BJ (cell line): ENCODE measurements around the gene SLC16A7. TPM values are rescaled to one million over a fixed set of nuclear protein-coding genes. Genes with fewer than 3 reads are reported as not detected.

Experiments
- CTCF ChIA-PET: fragments of 350-600 bp; formaldehyde crosslinking; extraction: SDS; loops from one replicate; lab custom pipeline; 2021; ENCODE audit warnings: antibody characterized with exemption, inconsistent platforms; lab: Yijun Ruan, JAX
- POLR2A ChIA-PET: fragments of 300-600 bp; sonication (Branson Sonifier 250); formaldehyde crosslinking; extraction: SDS; loops from one replicate; lab custom pipeline; 2021; ENCODE audit warnings: antibody characterized with exemption; lab: Charles Lee
- DNase-seq: peaks from one replicate; pipeline ENCODE4 v3.0.0-alpha.2; 2011; ENCODE audit warnings: low read depth
- H3K27me3 ChIP-seq: 2 replicates; pipeline ENCODE4 v1.6.0; 2011; ENCODE audit warnings: low read length; ENCODE audit not compliant: control insufficient read depth, insufficient read depth
- H3K36me3 ChIP-seq: 2 replicates; pipeline ENCODE4 v1.5.1; 2011; ENCODE audit warnings: low read length; ENCODE audit not compliant: control insufficient read depth, insufficient read depth
- H3K4me3 ChIP-seq: 2 replicates; pipeline ENCODE4 v1.5.1; 2011; ENCODE audit warnings: low read depth, mild to moderate bottlenecking, control low read depth, low read length
- polyA plus RNA-seq: library from polyadenylated mRNA; depleted of rRNA; stranded (reverse); fragments of >200 nt; gene quantifications from 2 replicates; pipeline ENCODE4 v1.2.3, GENCODE V29; 2011
- TF ChIP-seq, protein P1 (sequence below): IDR thresholded peaks from 2 replicates; pipeline ENCODE4 v1.5.1; 2011; ENCODE audit warnings: low read depth, mild to moderate bottlenecking, control low read depth, inconsistent platforms, low read length, moderate library complexity; ENCODE audit not compliant: insufficient read depth

Gene SLC16A7
- polyA plus RNA-seq, 1 experiment: 23.0 TPM

DNA sequence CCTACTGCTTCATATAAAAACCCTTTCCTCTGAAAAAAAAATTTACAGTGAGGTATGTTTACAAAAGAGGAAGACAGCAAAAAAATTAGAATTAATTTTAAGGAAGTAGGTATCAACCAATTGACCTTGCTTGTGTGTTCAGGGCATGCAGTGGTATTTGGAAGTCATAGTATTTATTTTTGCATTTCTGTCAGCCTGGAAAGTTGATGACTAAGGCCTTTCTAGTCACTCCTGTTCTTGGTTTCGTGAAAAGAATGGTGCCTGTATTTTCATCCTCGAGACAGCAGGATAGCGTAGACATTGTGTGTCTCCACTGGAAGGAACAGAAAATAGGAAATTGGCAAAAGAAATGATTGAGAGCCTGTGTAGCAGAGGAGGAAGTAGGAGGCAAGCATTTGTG is 24.5 kb downstream of the SLC16A7 start:
- POLR2A ChIA-PET: no interaction called here
- Histone ChIP-seq H3K4me3 (no peak overlapping the region), H3K27me3 (no peaks in the 10 kb centered on the region), H3K36me3 (no peaks in the 10 kb centered on the region)
- CTCF ChIA-PET: no interaction called here
- no peak for DNase-seq
- TF ChIP-seq, protein P1, sequence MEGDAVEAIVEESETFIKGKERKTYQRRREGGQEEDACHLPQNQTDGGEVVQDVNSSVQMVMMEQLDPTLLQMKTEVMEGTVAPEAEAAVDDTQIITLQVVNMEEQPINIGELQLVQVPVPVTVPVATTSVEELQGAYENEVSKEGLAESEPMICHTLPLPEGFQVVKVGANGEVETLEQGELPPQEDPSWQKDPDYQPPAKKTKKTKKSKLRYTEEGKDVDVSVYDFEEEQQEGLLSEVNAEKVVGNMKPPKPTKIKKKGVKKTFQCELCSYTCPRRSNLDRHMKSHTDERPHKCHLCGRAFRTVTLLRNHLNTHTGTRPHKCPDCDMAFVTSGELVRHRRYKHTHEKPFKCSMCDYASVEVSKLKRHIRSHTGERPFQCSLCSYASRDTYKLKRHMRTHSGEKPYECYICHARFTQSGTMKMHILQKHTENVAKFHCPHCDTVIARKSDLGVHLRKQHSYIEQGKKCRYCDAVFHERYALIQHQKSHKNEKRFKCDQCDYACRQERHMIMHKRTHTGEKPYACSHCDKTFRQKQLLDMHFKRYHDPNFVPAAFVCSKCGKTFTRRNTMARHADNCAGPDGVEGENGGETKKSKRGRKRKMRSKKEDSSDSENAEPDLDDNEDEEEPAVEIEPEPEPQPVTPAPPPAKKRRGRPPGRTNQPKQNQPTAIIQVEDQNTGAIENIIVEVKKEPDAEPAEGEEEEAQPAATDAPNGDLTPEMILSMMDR: no peak

DNA sequence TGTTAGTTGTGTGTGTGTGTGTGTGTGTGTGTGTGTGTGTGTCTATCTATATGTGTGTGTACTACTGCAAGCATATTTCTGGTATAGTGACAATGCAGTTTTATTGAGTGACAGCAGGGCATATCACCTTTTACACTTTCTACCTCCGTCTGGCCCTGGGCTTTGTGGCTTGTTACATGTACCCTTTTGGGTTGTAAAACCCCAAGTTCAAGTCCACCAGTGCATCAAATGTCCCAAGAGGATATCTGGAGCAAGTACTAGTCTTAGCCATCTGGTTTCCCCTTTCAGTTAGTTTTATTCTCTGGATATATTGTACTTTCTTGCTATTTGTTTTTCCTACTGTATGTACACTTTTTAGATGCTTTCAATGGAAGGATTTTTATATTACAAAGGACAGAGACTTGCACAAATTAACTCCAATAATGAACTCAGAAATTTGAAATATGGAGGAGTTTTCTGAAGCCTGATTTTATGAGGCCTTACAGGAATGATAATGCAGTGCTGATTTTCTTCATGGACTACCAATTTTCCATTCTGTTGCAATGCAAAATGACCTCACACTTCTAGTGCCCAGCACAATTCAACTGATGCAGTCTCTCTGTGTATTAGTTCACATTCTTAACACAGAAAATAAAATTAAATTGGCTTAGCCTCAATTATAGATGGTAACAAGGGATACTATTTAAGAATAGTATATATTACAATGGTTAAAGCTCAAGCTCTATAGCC is 29.1 kb downstream of the SLC16A7 start:
- Histone ChIP-seq H3K4me3 (no peak overlapping the region), H3K27me3 (no peaks in the 10 kb centered on the region), H3K36me3 (no peaks in the 10 kb centered on the region)
- ChIA-PET CTCF (no interaction called here), POLR2A (interaction anchor here (0.7 kb wide), 1 partner anchor 25 kb away, joined by 8 read pairs; no protein-coding TSS in a partner anchor)
- TF ChIP-seq, protein P1: no peak
- no peak for DNase-seq

DNA sequence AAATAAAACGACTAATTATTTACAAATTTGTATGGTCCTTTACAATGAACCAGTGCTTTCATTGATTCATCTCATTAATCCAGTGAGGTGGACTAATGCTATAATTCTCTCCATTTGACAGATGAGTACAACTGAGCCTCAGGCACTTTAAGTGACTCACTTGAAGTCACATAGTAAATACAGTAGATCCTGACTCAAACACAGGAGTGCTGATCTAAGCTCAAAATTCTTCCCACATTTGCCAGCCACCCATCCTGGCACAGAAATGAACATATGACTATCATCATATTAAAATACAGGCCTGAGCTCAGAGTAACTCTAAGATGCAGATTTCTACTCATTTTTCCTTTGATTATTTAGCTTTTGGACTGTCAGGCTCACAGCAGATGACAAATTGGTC is 30.6 kb downstream of the SLC16A7 start:
- TF ChIP-seq, protein P1: no peak
- CTCF ChIA-PET: no interaction called here
- no peak for DNase-seq
- POLR2A ChIA-PET: no interaction called here
- no peaks in the 10 kb centered on the region for H3K36me3 ChIP-seq
- no peaks in the 10 kb centered on the region for H3K27me3 ChIP-seq
- no peak overlapping the region for H3K4me3 ChIP-seq

DNA sequence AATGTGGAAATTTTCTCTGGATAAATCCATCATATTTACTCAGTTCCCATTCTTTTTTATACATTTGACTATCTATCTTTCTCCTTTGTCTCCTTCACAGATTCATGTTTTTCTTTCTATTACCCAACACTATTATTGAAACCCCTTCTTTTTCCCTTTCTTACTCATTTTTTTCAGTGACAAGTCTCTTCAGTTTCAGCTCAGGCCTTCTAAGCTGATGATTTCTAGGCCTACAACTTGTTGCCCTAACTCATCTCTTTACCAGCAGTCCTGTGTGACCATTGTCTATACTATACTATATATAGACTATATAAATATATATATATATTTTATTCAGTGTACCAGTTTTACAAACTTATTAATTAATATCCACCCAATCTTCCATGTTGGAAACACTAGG is 31.8 kb downstream of the SLC16A7 start:
- CTCF ChIA-PET: no interaction called here
- no peaks in the 10 kb centered on the region for H3K27me3 ChIP-seq
- TF ChIP-seq, protein P1: no peak
- no peak for DNase-seq
- no peak overlapping the region for H3K4me3 ChIP-seq
- POLR2A ChIA-PET: no interaction called here
- no peaks in the 10 kb centered on the region for H3K36me3 ChIP-seq

DNA sequence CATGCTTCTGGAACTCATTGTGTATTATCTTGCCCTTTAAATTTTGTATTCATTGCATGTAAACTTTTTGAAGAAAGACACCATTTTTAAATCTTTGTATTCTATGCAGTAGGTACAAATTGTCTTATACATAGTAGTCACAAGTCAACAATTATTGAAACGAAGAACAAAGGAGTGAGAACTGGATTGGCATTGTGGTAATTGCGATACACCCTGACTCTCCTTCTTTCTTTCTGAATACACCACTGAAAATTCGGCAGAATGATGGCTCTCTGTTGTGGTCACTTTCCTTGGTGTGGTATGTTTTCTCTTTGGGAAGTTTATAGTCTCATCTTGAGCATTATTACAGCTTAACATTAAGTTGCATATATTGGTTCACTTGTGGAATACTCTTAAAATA is 34.1 kb downstream of the SLC16A7 start:
- H3K4me3 ChIP-seq: no peak overlapping the region
- no peaks in the 10 kb centered on the region for H3K27me3 ChIP-seq
- DNase-seq: no peak
- no peaks in the 10 kb centered on the region for H3K36me3 ChIP-seq
- TF ChIP-seq, protein P1: no peak
- ChIA-PET POLR2A (no interaction called here), CTCF (interaction anchor here (0.7 kb wide), 1 partner anchor 9 kb away, joined by 3 read pairs; no protein-coding TSS in a partner anchor)
